Memory B cell (primary cell): ENCODE measurements around the gene DLG5.

ENCODE experiments used
- ATAC-seq: fragments of 150-1000 bp; cut with Tn5 transposase; 2 replicates; pipeline ENCODE4 v1.10.0; 2021; ENCODE audit warnings: low read depth, mild to moderate bottlenecking, moderate library complexity
- DNase-seq, 2 donors: peaks; one replicate each; pipeline ENCODE4 v3.0.0; 2022; ENCODE audit warnings: low spot score in 2 of 2
- H3K27ac Mint-ChIP-seq: one replicate; pipeline ENCODE4 v1.8.0; 2022; ENCODE audit warnings: mild to moderate bottlenecking, moderate library complexity, mixed read lengths
- H3K27me3 Mint-ChIP-seq: one replicate; pipeline ENCODE4 v1.8.0; 2022; ENCODE audit warnings: mixed read lengths
- H3K36me3 Mint-ChIP-seq: one replicate; pipeline ENCODE4 v1.8.0; 2022; ENCODE audit warnings: mild to moderate bottlenecking, mixed read lengths
- H3K4me1 Mint-ChIP-seq: one replicate; pipeline ENCODE4 v1.8.0; 2022; ENCODE audit warnings: mixed read lengths
- H3K4me3 Mint-ChIP-seq: one replicate; pipeline ENCODE4 v1.8.0; 2022; ENCODE audit warnings: mild to moderate bottlenecking, moderate library complexity, mixed read lengths
- H3K9me3 Mint-ChIP-seq: one replicate; pipeline ENCODE4 v1.8.0; 2022; ENCODE audit warnings: mixed read lengths

The DLG5 gene

GRCh38 chr10:77912576-77912975 is 14.0 kb downstream of the DLG5 start:
- Mint-ChIP-seq H3K4me1 (no peaks in the 10 kb centered on the region), H3K4me3 (no peak overlapping the region), H3K27me3 (peaks cover 14% of the 10 kb centered on the region), H3K9me3 (no peaks in the 10 kb centered on the region), H3K36me3 (no peaks in the 10 kb centered on the region), H3K27ac (no peak overlapping the region)
- ATAC-seq, result no peak
- DNase-seq, result no peak

- no peak overlapping the region for H3K27ac Mint-ChIP-seq
- DNase-seq, result no peak
Measured at GRCh38 chr10:77911535-77912123, 14.9 kb downstream of the DLG5 start.

GRCh38 chr10:77910524-77911145 is 15.9 kb downstream of the DLG5 start:
- H3K4me1 Mint-ChIP-seq, result no peaks in the 10 kb centered on the region
- peaks cover 17% of the 10 kb centered on the region for H3K27me3 Mint-ChIP-seq
- no peaks in the 10 kb centered on the region for H3K9me3 Mint-ChIP-seq
- H3K4me3 Mint-ChIP-seq, result no peak overlapping the region
- ATAC-seq (no peak), DNase-seq (no peak)
- no peak overlapping the region for H3K27ac Mint-ChIP-seq
- no peaks in the 10 kb centered on the region for H3K36me3 Mint-ChIP-seq

More at GRCh38 chr10:77911535-77912123, 14.9 kb downstream of the DLG5 start:
- Mint-ChIP-seq H3K27me3 (peaks cover 15% of the 10 kb centered on the region), H3K4me1 (no peaks in the 10 kb centered on the region), H3K36me3 (no peaks in the 10 kb centered on the region), H3K4me3 (no peak overlapping the region), H3K9me3 (no peaks in the 10 kb centered on the region)
- ATAC-seq, result no peak

GRCh38 chr10:77909749-77910375 is 16.7 kb downstream of the DLG5 start:
- Mint-ChIP-seq H3K9me3 (no peaks in the 10 kb centered on the region), H3K4me3 (no peak overlapping the region)
- no peak for DNase-seq

GRCh38 chr10:77909021-77909748 is 17.4 kb downstream of the DLG5 start:
- no peaks in the 10 kb centered on the region for H3K9me3 Mint-ChIP-seq
- no peak overlapping the region for H3K4me3 Mint-ChIP-seq
- H3K27me3 Mint-ChIP-seq, result peaks cover 19% of the 10 kb centered on the region
- no peak for DNase-seq
- H3K4me1 Mint-ChIP-seq, result no peaks in the 10 kb centered on the region
- H3K36me3 Mint-ChIP-seq, result no peaks in the 10 kb centered on the region
- ATAC-seq, result no peak
- no peak overlapping the region for H3K27ac Mint-ChIP-seq

More at GRCh38 chr10:77909749-77910375, 16.7 kb downstream of the DLG5 start:
- Mint-ChIP-seq H3K36me3 (no peaks in the 10 kb centered on the region), H3K27ac (no peak overlapping the region), H3K4me1 (no peaks in the 10 kb centered on the region), H3K27me3 (peaks cover 21% of the 10 kb centered on the region)
- ATAC-seq, result no peak

- Mint-ChIP-seq H3K4me1 (no peaks in the 10 kb centered on the region), H3K36me3 (no peaks in the 10 kb centered on the region), H3K27me3 (peaks cover 21% of the 10 kb centered on the region), H3K27ac (no peak overlapping the region), H3K9me3 (no peaks in the 10 kb centered on the region), H3K4me3 (no peak overlapping the region)
- DNase-seq, result no peak
- ATAC-seq, result no peak
Measured at GRCh38 chr10:77907900-77908717, 18.4 kb downstream of the DLG5 start.

- ATAC-seq (no peak), DNase-seq (no peak)
- Mint-ChIP-seq H3K36me3 (no peaks in the 10 kb centered on the region), H3K27me3 (peaks cover 21% of the 10 kb centered on the region), H3K9me3 (no peaks in the 10 kb centered on the region), H3K4me3 (no peak overlapping the region), H3K4me1 (no peaks in the 10 kb centered on the region), H3K27ac (no peak overlapping the region)
Measured at GRCh38 chr10:77907462-77907861, 19.1 kb downstream of the DLG5 start.

- H3K4me1 Mint-ChIP-seq, result no peaks in the 10 kb centered on the region
- no peak overlapping the region for H3K4me3 Mint-ChIP-seq
- no peaks in the 10 kb centered on the region for H3K36me3 Mint-ChIP-seq
- DNase-seq (no peak), ATAC-seq (no peak)
- H3K27ac Mint-ChIP-seq, result no peak overlapping the region
- peaks cover 21% of the 10 kb centered on the region for H3K27me3 Mint-ChIP-seq
- H3K9me3 Mint-ChIP-seq, result no peaks in the 10 kb centered on the region
Measured at GRCh38 chr10:77906951-77907421, 19.6 kb downstream of the DLG5 start.

GRCh38 chr10:77905781-77906180 is 20.8 kb downstream of the DLG5 start:
- no peak overlapping the region for H3K27ac Mint-ChIP-seq
- ATAC-seq (no peak), DNase-seq (no peak)

GRCh38 chr10:77905086-77905748 is 21.3 kb downstream of the DLG5 start:
- H3K27ac Mint-ChIP-seq, result no peak overlapping the region

More at GRCh38 chr10:77905781-77906180, 20.8 kb downstream of the DLG5 start:
- Mint-ChIP-seq H3K9me3 (no peaks in the 10 kb centered on the region), H3K27me3 (peaks cover 20% of the 10 kb centered on the region), H3K4me3 (no peak overlapping the region), H3K36me3 (no peaks in the 10 kb centered on the region), H3K4me1 (no peaks in the 10 kb centered on the region)

GRCh38 chr10:77904100-77904840 is 22.3 kb downstream of the DLG5 start:
- no peak for DNase-seq
- H3K4me3 Mint-ChIP-seq, result no peak overlapping the region
- no peak for ATAC-seq
- no peaks in the 10 kb centered on the region for H3K36me3 Mint-ChIP-seq
- H3K27ac Mint-ChIP-seq, result no peak overlapping the region
- no peaks in the 10 kb centered on the region for H3K4me1 Mint-ChIP-seq
- H3K27me3 Mint-ChIP-seq, result peaks cover 24% of the 10 kb centered on the region
- no peaks in the 10 kb centered on the region for H3K9me3 Mint-ChIP-seq

More at GRCh38 chr10:77905086-77905748, 21.3 kb downstream of the DLG5 start:
- no peak for ATAC-seq
- Mint-ChIP-seq H3K9me3 (no peaks in the 10 kb centered on the region), H3K4me3 (no peak overlapping the region), H3K27me3 (peaks cover 21% of the 10 kb centered on the region), H3K36me3 (no peaks in the 10 kb centered on the region), H3K4me1 (no peaks in the 10 kb centered on the region)
- DNase-seq, result no peak

- H3K27me3 Mint-ChIP-seq, result peaks cover 20% of the 10 kb centered on the region
- H3K4me1 Mint-ChIP-seq, result no peaks in the 10 kb centered on the region
- H3K4me3 Mint-ChIP-seq, result no peak overlapping the region
- DNase-seq (no peak), ATAC-seq (no peak)
- H3K27ac Mint-ChIP-seq, result no peak overlapping the region
- no peaks in the 10 kb centered on the region for H3K9me3 Mint-ChIP-seq
- H3K36me3 Mint-ChIP-seq, result no peaks in the 10 kb centered on the region
Measured at GRCh38 chr10:77902159-77902558, 24.4 kb downstream of the DLG5 start.
